ENCODE measurements around the gene CRYGA.

GRCh38 chr2:208150956-208151355, 12.4 kb downstream of the CRYGA start:
- TF ChIP-seq CTCF (conservative IDR thresholded peaks at IDR 0.05) (no peak), ZFX (IDR thresholded peaks at IDR 0.05) (no peak)
